Astrocyte (in vitro differentiated cells and primary cell): ENCODE data around the gene TMPO. TPM values are rescaled to one million over a fixed set of nuclear protein-coding genes. Genes with fewer than 3 reads are reported as not detected.

Experiments
- DNase-seq: peaks from one replicate; pipeline ENCODE4 v3.0.0-alpha.2; 2010; ENCODE audit warnings: low read depth
- FAIRE-seq: peaks from 2 replicates; lab custom pipeline; 2011; peaks lifted over from hg19 to GRCh38; lab: Jason Lieb, UNC
- H2AFZ ChIP-seq: 2 replicates; pipeline ENCODE4 v1.6.0; 2012; ENCODE audit warnings: low read depth, low read length, inconsistent platforms
- H3K27ac ChIP-seq: 2 replicates; pipeline ENCODE4 v1.5.1; 2011; ENCODE audit warnings: low read depth, low read length, inconsistent platforms
- H3K27me3 ChIP-seq: 2 replicates; pipeline ENCODE4 v1.6.0; 2011; ENCODE audit warnings: low read length, inconsistent platforms; ENCODE audit not compliant: insufficient read depth
- H3K36me3 ChIP-seq: 2 replicates; pipeline ENCODE4 v1.5.1; 2011; ENCODE audit warnings: low read length, inconsistent platforms; ENCODE audit not compliant: insufficient read depth
- H3K4me1 ChIP-seq: 2 replicates; pipeline ENCODE4 v1.5.1; 2011; ENCODE audit warnings: low read length, inconsistent platforms; ENCODE audit not compliant: insufficient read depth
- H3K4me2 ChIP-seq: 2 replicates; pipeline ENCODE4 v1.6.0; 2012; ENCODE audit warnings: low read length, inconsistent platforms
- H3K4me3 ChIP-seq: 2 replicates; pipeline ENCODE4 v1.5.1; 2011; ENCODE audit warnings: low read depth, mild to moderate bottlenecking, low read length, inconsistent platforms; ENCODE audit not compliant: insufficient read depth
- H3K79me2 ChIP-seq: 2 replicates; pipeline ENCODE4 v1.6.0; 2012; ENCODE audit warnings: mild to moderate bottlenecking, low read length, inconsistent platforms; ENCODE audit not compliant: insufficient read depth
- H3K9ac ChIP-seq: 2 replicates; pipeline ENCODE4 v1.6.0; 2012; ENCODE audit warnings: mild to moderate bottlenecking, low read length, inconsistent platforms
- H3K9me3 ChIP-seq: 2 replicates; pipeline ENCODE4 v1.5.1; 2012; ENCODE audit warnings: low read depth, mild to moderate bottlenecking, low read length, inconsistent platforms; ENCODE audit not compliant: insufficient read depth
- H4K20me1 ChIP-seq: 2 replicates; pipeline ENCODE4 v1.6.0; 2012; ENCODE audit warnings: low read length, inconsistent platforms; ENCODE audit not compliant: insufficient read depth
- H3K27ac Mint-ChIP-seq: one replicate; pipeline ENCODE4 v1.8.0; 2021; ENCODE audit warnings: mild to moderate bottlenecking, mixed read lengths; ENCODE audit not compliant: unreplicated experiment
- H3K27me3 Mint-ChIP-seq: one replicate; pipeline ENCODE4 v1.8.0; 2021; ENCODE audit warnings: low read depth, mixed read lengths; ENCODE audit not compliant: unreplicated experiment
- H3K36me3 Mint-ChIP-seq: one replicate; pipeline ENCODE4 v1.8.0; 2021; ENCODE audit warnings: low read depth, mixed read lengths; ENCODE audit not compliant: unreplicated experiment
- H3K4me1 Mint-ChIP-seq: one replicate; pipeline ENCODE4 v1.8.0; 2021; ENCODE audit warnings: low read depth, mixed read lengths; ENCODE audit not compliant: unreplicated experiment
- H3K4me3 Mint-ChIP-seq: one replicate; pipeline ENCODE4 v1.8.0; 2021; ENCODE audit warnings: mild to moderate bottlenecking, moderate library complexity, mixed read lengths; ENCODE audit not compliant: unreplicated experiment
- H3K9me3 Mint-ChIP-seq: one replicate; pipeline ENCODE4 v1.8.0; 2021; ENCODE audit warnings: mild to moderate bottlenecking, mixed read lengths; ENCODE audit not compliant: unreplicated experiment
- EZH2 ChIP-seq: IDR thresholded peaks from 2 replicates; pipeline ENCODE4 v1.6.1; 2012; ENCODE audit warnings: mild to moderate bottlenecking, low read length, inconsistent platforms; ENCODE audit not compliant: insufficient read depth
- total RNA-seq: library from RNA; stranded (reverse); gene quantifications from 2 replicates; pipeline ENCODE4 v1.2.1, GENCODE V29; 2021
- TF ChIP-seq, protein P1 (sequence below): IDR thresholded peaks from 2 replicates; pipeline ENCODE4 v1.5.1; 2011; ENCODE audit warnings: low read depth, mild to moderate bottlenecking, inconsistent platforms, low read length, moderate library complexity; ENCODE audit not compliant: insufficient read depth

The TMPO gene
- total RNA-seq, 1 donor from 2014 or later, result 39.2 TPM

DNA sequence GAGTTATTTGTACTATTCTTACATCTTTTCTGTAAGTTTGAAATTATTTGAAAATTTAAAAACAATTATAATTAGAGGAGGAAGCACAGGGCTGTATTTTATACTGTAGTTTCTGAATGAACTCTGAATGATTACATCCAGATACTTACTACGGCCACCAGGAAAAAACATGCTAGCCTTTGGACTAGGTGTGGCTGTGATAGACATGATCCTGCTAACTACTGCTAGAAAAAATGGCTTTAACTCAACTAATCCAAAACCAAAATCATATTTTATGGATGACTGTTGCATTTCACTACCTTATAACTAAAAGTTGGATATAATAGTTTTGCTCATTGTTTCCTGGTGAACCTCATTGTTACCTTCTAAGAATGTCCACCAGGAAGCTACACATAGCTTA is 63.0 kb downstream of the TMPO start:
- H3K4me3 ChIP-seq, result no peak overlapping the region
- no peaks in the 10 kb centered on the region for H3K4me1 ChIP-seq
- no peak overlapping the region for H3K9ac ChIP-seq
- Mint-ChIP-seq H3K27me3 (no peaks in the 10 kb centered on the region), H3K9me3 (no peaks in the 10 kb centered on the region), H3K4me3 (no peak overlapping the region), H3K27ac (no peak overlapping the region), H3K36me3 (peaks cover 3% of the 10 kb centered on the region), H3K4me1 (peaks cover 6% of the 10 kb centered on the region)
- no peak overlapping the region for H3K27ac ChIP-seq
- no peaks in the 10 kb centered on the region for H4K20me1 ChIP-seq
- H3K4me2 ChIP-seq, result no peak overlapping the region
- FAIRE-seq, result peak; percentile 5
- no peaks in the 10 kb centered on the region for H3K27me3 ChIP-seq
- TF ChIP-seq EZH2, result no peak
- TF ChIP-seq, protein P1, sequence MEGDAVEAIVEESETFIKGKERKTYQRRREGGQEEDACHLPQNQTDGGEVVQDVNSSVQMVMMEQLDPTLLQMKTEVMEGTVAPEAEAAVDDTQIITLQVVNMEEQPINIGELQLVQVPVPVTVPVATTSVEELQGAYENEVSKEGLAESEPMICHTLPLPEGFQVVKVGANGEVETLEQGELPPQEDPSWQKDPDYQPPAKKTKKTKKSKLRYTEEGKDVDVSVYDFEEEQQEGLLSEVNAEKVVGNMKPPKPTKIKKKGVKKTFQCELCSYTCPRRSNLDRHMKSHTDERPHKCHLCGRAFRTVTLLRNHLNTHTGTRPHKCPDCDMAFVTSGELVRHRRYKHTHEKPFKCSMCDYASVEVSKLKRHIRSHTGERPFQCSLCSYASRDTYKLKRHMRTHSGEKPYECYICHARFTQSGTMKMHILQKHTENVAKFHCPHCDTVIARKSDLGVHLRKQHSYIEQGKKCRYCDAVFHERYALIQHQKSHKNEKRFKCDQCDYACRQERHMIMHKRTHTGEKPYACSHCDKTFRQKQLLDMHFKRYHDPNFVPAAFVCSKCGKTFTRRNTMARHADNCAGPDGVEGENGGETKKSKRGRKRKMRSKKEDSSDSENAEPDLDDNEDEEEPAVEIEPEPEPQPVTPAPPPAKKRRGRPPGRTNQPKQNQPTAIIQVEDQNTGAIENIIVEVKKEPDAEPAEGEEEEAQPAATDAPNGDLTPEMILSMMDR, result no peak
- H3K9me3 ChIP-seq, result no peaks in the 10 kb centered on the region
- H3K79me2 ChIP-seq, result no peaks in the 10 kb centered on the region
- H3K36me3 ChIP-seq, result no peaks in the 10 kb centered on the region
- DNase-seq, result no peak
- H2AFZ ChIP-seq, result no peak overlapping the region

DNA sequence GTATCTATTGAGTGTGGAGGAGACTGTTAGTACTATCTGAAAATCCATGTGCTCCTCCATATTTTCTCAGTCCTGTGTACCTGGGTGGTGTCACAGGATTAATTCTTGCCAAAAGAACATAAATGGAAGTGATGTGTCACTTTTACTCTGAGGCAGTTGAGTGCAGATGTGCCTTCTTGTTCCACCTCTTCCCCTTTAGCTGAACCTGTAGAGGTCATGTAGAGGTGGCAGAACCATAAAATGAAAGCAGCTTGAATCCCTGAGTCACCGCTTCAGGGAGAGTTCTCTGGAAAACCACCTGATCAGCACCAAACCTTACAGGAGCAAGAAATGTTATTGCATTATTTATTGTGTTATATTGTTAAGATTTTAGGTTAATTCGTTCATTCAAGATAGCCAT is 63.4 kb downstream of the TMPO start:
- H3K9ac ChIP-seq, result no peak overlapping the region
- H3K9me3 ChIP-seq, result no peaks in the 10 kb centered on the region
- Mint-ChIP-seq H3K27me3 (no peaks in the 10 kb centered on the region), H3K4me3 (no peak overlapping the region), H3K36me3 (peaks cover 3% of the 10 kb centered on the region), H3K27ac (no peak overlapping the region), H3K4me1 (peaks cover 6% of the 10 kb centered on the region), H3K9me3 (no peaks in the 10 kb centered on the region)
- DNase-seq (peak; percentile 23), FAIRE-seq (no peak)
- no peaks in the 10 kb centered on the region for H3K36me3 ChIP-seq
- no peaks in the 10 kb centered on the region for H3K79me2 ChIP-seq
- TF ChIP-seq, protein P1, result no peak
- no peak for TF ChIP-seq EZH2
- H3K4me1 ChIP-seq, result no peaks in the 10 kb centered on the region
- no peaks in the 10 kb centered on the region for H3K27me3 ChIP-seq
- no peaks in the 10 kb centered on the region for H4K20me1 ChIP-seq
- no peak overlapping the region for H3K4me3 ChIP-seq
- no peak overlapping the region for H3K27ac ChIP-seq
- H3K4me2 ChIP-seq, result no peak overlapping the region
- H2AFZ ChIP-seq, result no peak overlapping the region

DNA sequence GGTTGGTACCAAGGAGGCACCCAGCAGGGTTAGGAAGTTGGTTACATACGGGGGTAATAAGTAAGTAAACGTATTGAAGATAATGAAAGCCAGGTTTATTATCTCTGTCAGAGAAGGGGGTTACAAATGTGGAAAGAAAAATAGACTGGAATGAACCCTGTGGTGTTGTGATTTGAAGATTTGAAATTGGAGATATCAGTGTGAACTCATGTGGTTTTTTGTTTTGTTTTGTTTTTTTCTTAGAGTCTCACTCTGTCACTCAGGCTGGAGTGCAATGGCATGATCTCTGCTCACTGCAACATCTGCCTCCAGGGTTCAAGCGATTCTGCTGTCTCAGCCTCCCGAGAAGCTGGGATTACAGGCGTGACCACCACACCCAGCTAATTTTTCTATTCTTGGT is 64.0 kb downstream of the TMPO start:
- H3K27ac ChIP-seq, result no peak overlapping the region
- Mint-ChIP-seq H3K27me3 (no peaks in the 10 kb centered on the region), H3K9me3 (no peaks in the 10 kb centered on the region), H3K27ac (no peak overlapping the region), H3K4me1 (peaks cover 6% of the 10 kb centered on the region), H3K36me3 (peaks cover 3% of the 10 kb centered on the region), H3K4me3 (no peak overlapping the region)
- no peaks in the 10 kb centered on the region for H3K36me3 ChIP-seq
- no peaks in the 10 kb centered on the region for H3K79me2 ChIP-seq
- no peak overlapping the region for H3K4me3 ChIP-seq
- TF ChIP-seq EZH2, result no peak
- no peak overlapping the region for H3K9ac ChIP-seq
- FAIRE-seq, result no peak
- no peaks in the 10 kb centered on the region for H3K27me3 ChIP-seq
- H2AFZ ChIP-seq, result no peak overlapping the region
- H4K20me1 ChIP-seq, result no peaks in the 10 kb centered on the region
- H3K4me1 ChIP-seq, result no peaks in the 10 kb centered on the region
- H3K9me3 ChIP-seq, result no peaks in the 10 kb centered on the region
- no peak for DNase-seq
- no peak overlapping the region for H3K4me2 ChIP-seq
